CD4-positive, alpha-beta T cell (primary cell): ENCODE results near the gene SEMA4D. TPM values are rescaled to one million over a fixed set of nuclear protein-coding genes. Genes with fewer than 3 reads are reported as not detected.

Experiments used
- ATAC-seq: fragments of 200-7000 bp; cut with Tn5 transposase; one replicate; pipeline ENCODE4 v1.10.0; 2022; ENCODE audit warnings: mild to moderate bottlenecking; ENCODE audit not compliant: poor library complexity
- CTCF ChIA-PET: fragments of 350-600 bp; sonication (Branson Sonifier 250); formaldehyde crosslinking; loops from one replicate; lab custom pipeline; 2021; ENCODE audit warnings: antibody characterized with exemption, inconsistent platforms; lab: Charles Lee
- POLR2A ChIA-PET: fragments of 350-600 bp; sonication (Branson Sonifier 250); formaldehyde crosslinking; loops from one replicate; lab custom pipeline; 2021; ENCODE audit warnings: antibody characterized with exemption, inconsistent platforms; lab: Charles Lee
- DNase-seq, 14 experiments: peaks; one replicate each; pipeline ENCODE4 v3.0.0-alpha.2; 2013 to 2020; ENCODE audit warnings: mixed read lengths in 2 of 14
- H3K27ac ChIP-seq, 2 donors: one replicate each; pipeline versions ENCODE4 v1.5.1 to v1.7.0; 2013; ENCODE audit warnings: low read length in 2 of 2, low read depth in 1 of 2, mild to moderate bottlenecking in 1 of 2
- H3K27me3 ChIP-seq, 2 experiments: 1 replicate in 1 of 2; 2 replicates in 1 of 2; pipeline versions ENCODE4 v1.6.1 to v1.7.0; 2013; ENCODE audit warnings: low read length in 2 of 2, control low read depth in 1 of 2, mild to moderate bottlenecking in 1 of 2, moderate library complexity in 1 of 2; ENCODE audit not compliant: insufficient read depth in 2 of 2, control insufficient read depth in 1 of 2
- H3K36me3 ChIP-seq: one replicate; pipeline ENCODE4 v1.6.1; 2013; ENCODE audit warnings: low read length, control low read depth; ENCODE audit not compliant: insufficient read depth
- H3K4me1 ChIP-seq: one replicate; pipeline ENCODE4 v1.6.1; 2013; ENCODE audit warnings: low read length, control low read depth; ENCODE audit not compliant: insufficient read depth
- H3K4me3 ChIP-seq: one replicate; pipeline ENCODE4 v1.5.1; 2013; ENCODE audit warnings: mild to moderate bottlenecking, low read length, moderate library complexity
- H3K9me3 ChIP-seq, 2 experiments: 1 replicate in 1 of 2; 2 replicates in 1 of 2; pipeline versions ENCODE4 v1.6.1 to v1.7.0; 2013; ENCODE audit warnings: low read length in 2 of 2, mild to moderate bottlenecking in 2 of 2, control low read depth in 1 of 2, moderate library complexity in 1 of 2; ENCODE audit not compliant: control insufficient read depth in 1 of 2, insufficient read depth in 1 of 2
- H3K27ac Mint-ChIP-seq: one replicate; pipeline ENCODE4 v1.8.0; 2020; ENCODE audit warnings: mixed read lengths
- H3K27me3 Mint-ChIP-seq: one replicate; pipeline ENCODE4 v1.8.0; 2021; ENCODE audit warnings: mixed read lengths
- H3K36me3 Mint-ChIP-seq: one replicate; pipeline ENCODE4 v1.8.0; 2021; ENCODE audit warnings: low read depth, mixed read lengths
- H3K4me1 Mint-ChIP-seq: one replicate; pipeline ENCODE4 v1.8.0; 2021; ENCODE audit warnings: low read depth, mixed read lengths
- H3K4me3 Mint-ChIP-seq: one replicate; pipeline ENCODE4 v1.8.0; 2020; ENCODE audit warnings: mild to moderate bottlenecking, mixed read lengths
- H3K9me3 Mint-ChIP-seq: one replicate; pipeline ENCODE4 v1.8.0; 2020; ENCODE audit warnings: mixed read lengths
- CTCF ChIP-seq: fragments of 200-600 bp; IDR thresholded peaks from one replicate; pipeline ENCODE4 v1.8.0; 2022; ENCODE audit warnings: antibody characterized with exemption, mild to moderate bottlenecking
- intact Hi-C, 2 experiments: fragments of 100-400 bp; cut with DNase I in 1 of 2; cut with micrococcal nuclease in 1 of 2; formaldehyde crosslinking; loops; one replicate each; pipeline versions ENCODE4 v1.15.1 to v1.9.0; 2023 to 2025; cut with DNase I, micrococcal nuclease
- total RNA-seq, 174 experiments: library from RNA in 2 of 174; stranded (reverse) in 2 of 174; gene quantifications; one replicate each; pipeline ENCODE4 v1.2.3 and lab custom pipeline; 2021 to 2026

SEMA4D gene
- total RNA-seq, 2 experiments from 2014 or later: 399 to 430 TPM

- H3K4me1 Mint-ChIP-seq: peaks cover 91% of the 10 kb centered on the region
- no peaks in the 10 kb centered on the region for H3K9me3 Mint-ChIP-seq
- H3K27ac ChIP-seq: peak overlapping the region; percentile 37 to 67
- ChIA-PET CTCF (interaction anchor here (1.0 to 3.6 kb wide), 4 partner anchors 29 to 64 kb away, joined by 3 to 24 read pairs (median 4); no protein-coding TSS in a partner anchor), POLR2A (interaction anchor here (0.6 to 4.1 kb wide), 10 partner anchors 13 to 51 kb away, joined by 3 to 44 read pairs (median 4); partner anchors contain the start of gene SEMA4D)
- peaks cover 21% of the 10 kb centered on the region for H3K36me3 ChIP-seq
- ATAC-seq (no peak), DNase-seq (no peak)
- peak overlapping the region; percentile 72 for H3K4me3 ChIP-seq
- no peak for TF ChIP-seq CTCF
- H3K27me3 ChIP-seq: no peaks in the 10 kb centered on the region
- no peaks in the 10 kb centered on the region for H3K27me3 Mint-ChIP-seq
- H3K9me3 ChIP-seq: no peaks in the 10 kb centered on the region
- H3K4me1 ChIP-seq: peaks cover 77% of the 10 kb centered on the region
- intact Hi-C loops: loop anchor here in 1 of 2 experiments (5.0 kb wide), 2 partner anchors 38 to 42 kb away; no protein-coding TSS in a partner anchor
- peaks cover 73% of the 10 kb centered on the region for H3K36me3 Mint-ChIP-seq
- peak overlapping the region; percentile 94 for H3K4me3 Mint-ChIP-seq
- H3K27ac Mint-ChIP-seq: peak overlapping the region; percentile 88
Observed at GRCh38 chr9:89484475-89485404, 13.2 kb downstream of the SEMA4D start.

- H3K4me1 ChIP-seq: peaks cover 77% of the 10 kb centered on the region
- TF ChIP-seq CTCF: no peak
- peak; percentile 72 for ATAC-seq
Observed at GRCh38 chr9:89483592-89484474, 14.1 kb downstream of the SEMA4D start.

More at GRCh38 chr9:89483592-89484474, 14.1 kb downstream of the SEMA4D start:
- peaks cover 23% of the 10 kb centered on the region for H3K36me3 ChIP-seq
- POLR2A ChIA-PET: interaction anchor here (0.8 to 4.1 kb wide), 12 partner anchors 10 to 87 kb away, joined by 3 to 44 read pairs (median 4); partner anchors contain the start of gene SEMA4D
- peaks cover 4% of the 10 kb centered on the region for H3K9me3 Mint-ChIP-seq
- DNase-seq: peak in 13 of 14 experiments; percentile 54 to 87 (median 70)
- H3K27me3 ChIP-seq: no peaks in the 10 kb centered on the region
- peak overlapping the region; percentile 72 for H3K4me3 ChIP-seq
- intact Hi-C loops: loop anchor here in 1 of 2 experiments (2.0 to 5.0 kb wide), 3 partner anchors 19 to 42 kb away; no protein-coding TSS in a partner anchor
- CTCF ChIA-PET: interaction anchor here (1.0 to 3.6 kb wide), 3 partner anchors 27 to 64 kb away, joined by 3 to 24 read pairs (median 4); no protein-coding TSS in a partner anchor
- peak overlapping the region; percentile 52 to 67 for H3K27ac ChIP-seq
- no peaks in the 10 kb centered on the region for H3K27me3 Mint-ChIP-seq
- H3K4me3 Mint-ChIP-seq: peak overlapping the region; percentile 94
- peaks cover 91% of the 10 kb centered on the region for H3K4me1 Mint-ChIP-seq
- peaks cover 0 to 4% of the 10 kb centered on the region in 2 experiments for H3K9me3 ChIP-seq
- H3K27ac Mint-ChIP-seq: peak overlapping the region; percentile 88
- H3K36me3 Mint-ChIP-seq: peaks cover 73% of the 10 kb centered on the region
